CD4-positive, alpha-beta T cell treated with Interleukin-6 for 4 hours (primary cell): ENCODE measurements around the gene ARNT2.
"Not testable (repeated sequence)": the region's sequence is repeated elsewhere in the genome, so short reads cannot be mapped to it uniquely, and the experiment has no call there.

Source experiments
- DNase-seq: peaks from one replicate; pipeline ENCODE4 v3.0.0-alpha.2; 2020; ENCODE audit warnings: mixed read lengths

The ARNT2 gene

GRCh38 chr15:80492874-80493273 lies 88.7 kb downstream of the ARNT2 start:
- no peak for DNase-seq

GRCh38 chr15:80494351-80494751 lies 90.2 kb downstream of the ARNT2 start:
- DNase-seq: no peak

DNA sequence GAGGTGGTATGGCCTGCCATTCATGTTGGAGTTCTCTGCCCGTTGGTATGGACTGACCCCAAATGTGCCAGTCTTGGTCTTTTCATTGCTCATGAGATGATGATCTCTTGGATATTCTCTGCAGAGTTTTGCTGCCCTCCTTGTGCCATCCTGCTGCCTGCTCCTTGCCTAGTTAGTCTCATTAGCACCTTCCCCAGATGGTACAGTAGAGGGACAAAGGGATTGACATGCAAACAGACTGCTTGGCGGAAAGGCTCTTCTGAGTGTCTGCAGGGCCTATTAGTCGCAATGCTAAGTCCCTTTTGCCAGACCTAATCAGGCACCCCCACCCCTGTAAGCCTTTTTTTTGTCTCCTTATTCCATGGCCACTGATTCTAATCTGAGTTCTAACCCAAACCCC lies 90.6 kb downstream of the ARNT2 start:
- no peak for DNase-seq

GRCh38 chr15:80495401-80495942 lies 91.3 kb downstream of the ARNT2 start:
- DNase-seq: no peak

DNA sequence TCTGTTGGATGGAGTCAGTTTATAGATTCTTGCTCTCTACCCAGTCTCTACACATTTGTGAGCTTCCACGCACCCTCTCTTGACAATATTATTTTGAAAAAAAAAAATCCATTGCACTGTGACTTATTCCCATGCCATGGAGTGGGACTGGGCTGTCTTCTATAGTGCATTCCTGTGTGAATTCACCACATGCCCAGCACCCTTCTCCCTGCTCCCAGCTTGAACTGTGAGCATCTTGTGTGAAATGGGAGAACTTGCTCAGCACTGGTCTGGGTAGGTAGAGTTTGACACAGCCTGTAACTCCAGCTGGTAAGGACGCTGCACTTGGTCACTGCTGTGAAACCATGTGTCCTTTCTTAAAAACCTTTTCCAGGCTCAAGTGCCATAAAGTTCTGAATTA lies 91.9 kb downstream of the ARNT2 start:
- no peak for DNase-seq

DNA sequence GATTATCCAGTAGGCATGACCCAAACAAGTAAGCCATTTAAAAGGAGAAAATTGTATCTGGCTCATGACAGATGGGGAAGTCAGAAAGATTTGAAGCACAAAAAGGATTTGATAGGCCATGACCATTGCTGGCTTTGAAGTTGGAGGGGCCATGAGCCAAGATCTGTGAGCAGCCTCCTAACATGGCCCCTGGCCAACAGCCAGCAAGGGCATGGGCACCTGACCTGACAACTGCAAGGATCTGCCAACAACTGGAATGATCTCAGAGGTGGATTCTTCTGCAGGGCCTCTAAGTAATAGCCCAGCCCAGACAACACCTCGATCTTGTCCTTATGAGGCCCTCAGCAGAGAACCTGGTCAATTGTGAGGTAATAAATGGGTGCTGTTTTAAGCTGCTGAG lies 93.0 kb downstream of the ARNT2 start:
- no peak for DNase-seq

- DNase-seq: no peak
Measured at GRCh38 chr15:80498652-80499051, 94.5 kb downstream of the ARNT2 start.

- no peak for DNase-seq
Measured at GRCh38 chr15:80500021-80500420, 95.8 kb downstream of the ARNT2 start.

GRCh38 chr15:80501476-80501875 lies 97.3 kb downstream of the ARNT2 start:
- DNase-seq: no peak

DNA sequence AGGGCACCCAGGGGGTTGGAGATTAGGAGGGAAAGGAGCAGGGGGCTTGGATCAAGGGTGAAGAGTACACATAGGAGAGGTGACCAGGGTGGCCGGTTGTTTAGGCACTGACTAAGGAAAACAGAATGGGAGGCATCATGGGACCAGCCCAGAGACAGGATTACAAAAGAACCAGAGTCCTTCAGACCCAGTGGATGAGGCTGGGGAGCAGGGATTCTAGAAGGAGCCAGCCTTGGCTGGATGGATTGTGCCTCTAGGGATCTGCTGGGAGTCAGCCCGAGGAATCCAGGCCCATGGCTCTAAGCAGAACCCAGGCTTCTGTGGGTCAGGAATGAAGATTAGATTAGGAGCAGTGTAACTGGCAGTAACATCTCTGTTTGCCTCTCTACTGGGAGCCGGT lies 98.6 kb downstream of the ARNT2 start:
- no peak for DNase-seq

DNA sequence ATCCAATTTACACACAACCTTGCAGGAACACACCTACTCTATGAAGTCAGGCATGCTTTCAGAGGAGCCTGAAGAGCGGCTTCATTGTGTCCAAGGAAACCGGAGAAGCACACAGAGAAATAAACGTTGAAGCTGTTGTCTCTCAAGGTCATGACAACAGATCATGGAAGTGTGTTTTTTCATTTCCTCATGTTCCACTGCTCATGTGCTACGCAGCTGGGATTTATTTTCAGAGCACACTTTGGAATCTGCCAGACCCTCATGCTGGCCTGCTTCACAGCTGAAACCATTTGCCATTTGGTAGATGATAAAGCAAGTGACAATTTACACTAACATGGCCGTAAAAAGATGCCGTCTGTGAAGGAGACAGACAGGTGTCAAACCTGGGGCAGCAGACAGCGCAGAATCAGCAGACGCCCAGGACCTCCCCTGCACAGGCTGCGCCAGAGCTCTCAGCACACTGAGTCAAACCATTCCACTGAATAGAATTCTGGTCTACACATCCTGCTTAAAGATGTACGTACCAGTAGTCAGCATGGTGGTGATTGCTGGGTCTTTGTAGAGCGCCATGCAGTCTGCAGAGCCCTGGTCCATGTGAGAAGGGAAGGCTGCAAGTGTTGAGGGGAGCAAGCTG lies 99.3 kb downstream of the ARNT2 start:
- DNase-seq: no peak

DNA sequence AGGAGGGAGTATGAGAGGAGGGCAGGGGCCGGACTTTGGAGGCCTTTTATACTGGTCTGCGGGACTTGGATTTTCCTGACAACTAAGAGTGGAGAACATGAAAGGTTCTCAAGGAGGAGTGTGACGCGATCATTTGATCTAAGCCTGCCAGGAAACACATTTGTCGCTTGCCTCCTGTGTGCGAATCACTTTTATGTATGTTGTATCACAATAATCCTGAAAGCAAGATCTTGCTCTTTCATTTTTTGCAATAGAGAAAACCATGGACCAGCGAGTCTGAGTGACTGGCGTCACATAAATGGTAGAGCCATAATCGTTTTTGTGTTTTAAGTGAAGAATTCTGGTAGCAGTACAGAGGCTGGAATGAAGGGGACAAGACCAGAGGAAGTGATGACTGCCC lies 100.7 kb downstream of the ARNT2 start:
- DNase-seq: no peak

- no peak for DNase-seq
Measured at GRCh38 chr15:80506286-80506893, 102.2 kb downstream of the ARNT2 start.

- no peak for DNase-seq
Measured at GRCh38 chr15:80507131-80507530, 102.9 kb downstream of the ARNT2 start.

DNA sequence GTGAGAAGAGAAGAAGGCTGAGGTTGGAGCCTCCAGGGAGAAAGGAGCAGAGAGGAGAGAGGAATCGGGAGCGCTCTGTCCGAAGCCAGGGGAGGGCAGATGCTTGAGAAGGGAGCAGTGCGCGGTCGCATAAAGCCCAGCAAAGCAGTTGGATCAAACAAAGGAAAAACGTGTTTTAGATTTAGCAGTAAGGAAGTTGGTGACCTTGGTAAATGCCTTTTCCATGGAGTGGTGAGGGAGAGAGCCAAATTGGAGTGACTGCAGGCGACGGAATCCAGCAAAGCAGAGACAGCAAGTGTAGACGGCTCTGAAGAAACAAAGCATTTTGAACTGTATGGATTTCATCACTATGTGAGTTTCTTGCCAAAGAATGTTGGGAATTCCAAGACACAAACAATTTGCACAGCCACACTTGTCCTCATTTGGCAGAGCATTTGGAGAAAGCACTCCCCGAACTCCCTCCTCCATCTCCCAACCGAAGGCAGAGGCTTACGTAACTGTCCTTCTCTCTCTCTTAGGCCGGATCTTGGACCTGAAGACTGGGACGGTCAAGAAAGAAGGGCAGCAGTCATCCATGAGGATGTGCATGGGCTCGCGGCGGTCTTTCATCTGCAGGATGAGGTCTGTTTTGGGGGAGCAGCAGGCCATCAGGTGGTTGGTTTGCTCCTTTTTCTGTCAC lies 103.6 kb downstream of the ARNT2 start:
- no peak for DNase-seq

- no peak for DNase-seq
Measured at GRCh38 chr15:80508783-80509182, 104.6 kb downstream of the ARNT2 start.

DNA sequence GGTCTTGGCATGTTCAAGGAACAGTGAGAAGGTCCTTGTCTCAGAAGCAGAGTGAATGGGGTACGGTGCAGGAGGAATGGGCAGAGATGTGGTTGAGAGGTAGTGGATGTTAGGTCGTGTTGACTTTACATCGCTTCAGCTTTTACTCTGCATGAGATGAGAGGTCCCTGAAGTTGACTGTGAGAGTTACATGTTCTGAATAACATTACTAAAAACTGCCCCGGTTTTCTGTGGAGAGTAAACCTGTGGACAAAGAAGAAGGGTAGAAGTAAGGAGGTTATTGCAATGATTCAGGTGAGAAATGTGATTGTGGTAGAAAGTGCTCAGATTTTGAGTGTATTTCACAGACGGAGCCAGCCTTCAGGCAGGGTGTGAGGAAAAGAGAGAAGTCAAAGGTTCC lies 105.6 kb downstream of the ARNT2 start:
- no peak for DNase-seq

DNA sequence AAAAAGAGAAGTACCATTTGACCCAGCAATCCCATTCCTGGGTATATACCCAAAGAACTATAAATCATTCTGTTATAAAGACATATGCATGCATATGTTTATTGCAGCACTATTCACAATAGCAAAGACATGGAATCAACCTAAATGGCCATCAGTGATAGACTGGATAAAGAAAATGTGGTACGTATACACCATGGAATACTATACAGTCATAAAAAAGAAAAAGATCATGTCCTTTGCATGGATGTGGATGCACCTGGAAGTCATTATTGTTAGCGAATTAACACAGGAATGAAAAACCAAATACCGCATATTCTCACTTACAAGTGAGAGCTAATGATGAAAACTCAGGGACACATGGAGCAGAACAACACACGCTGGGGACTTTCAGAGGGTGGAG lies 106.8 kb downstream of the ARNT2 start:
- not testable (repeated sequence) for DNase-seq

DNA sequence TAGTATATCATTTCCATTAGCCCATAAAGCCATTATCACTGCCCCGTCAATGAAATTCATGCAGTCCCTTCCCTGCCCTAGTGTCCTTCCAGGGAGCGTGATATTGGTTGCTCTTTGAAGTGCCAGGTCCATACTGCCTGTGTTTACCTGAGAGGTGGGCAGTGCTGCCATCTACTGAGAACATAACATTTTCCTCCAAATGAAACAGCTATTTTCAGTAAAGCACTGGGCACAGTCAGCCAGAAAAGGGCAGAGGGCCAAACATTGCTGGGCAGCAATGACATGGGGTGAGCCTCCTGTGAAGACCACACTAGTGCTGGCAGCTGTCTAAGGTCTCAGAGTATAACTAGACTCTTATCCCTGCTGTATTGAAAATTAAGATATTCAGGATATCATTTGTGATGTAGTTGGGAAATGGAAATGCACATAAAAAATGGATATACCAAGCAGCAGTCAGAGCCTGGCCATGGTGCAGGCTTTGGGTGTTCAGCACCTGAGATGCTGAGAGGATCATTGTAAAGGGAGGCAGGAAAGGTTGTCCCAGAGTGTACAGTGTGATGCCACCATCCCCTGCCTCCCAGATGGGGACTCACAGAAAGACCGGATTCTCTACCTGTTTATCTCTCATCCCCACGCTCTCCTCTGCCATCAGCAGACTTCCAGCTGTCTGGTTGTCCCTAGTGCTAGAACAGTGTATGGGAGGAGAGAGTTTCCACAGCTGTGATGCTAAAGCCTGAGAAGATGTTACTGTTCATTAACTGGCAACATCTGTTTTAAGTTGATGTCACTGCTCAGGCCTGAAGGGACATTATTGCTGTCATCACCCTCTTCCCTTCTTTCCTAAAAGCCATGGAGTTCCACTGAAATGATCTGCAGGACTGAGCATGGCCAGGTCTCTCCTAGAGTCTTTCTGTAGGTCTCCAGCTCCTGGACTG lies 108.8 kb downstream of the ARNT2 start:
- DNase-seq: no peak

DNA sequence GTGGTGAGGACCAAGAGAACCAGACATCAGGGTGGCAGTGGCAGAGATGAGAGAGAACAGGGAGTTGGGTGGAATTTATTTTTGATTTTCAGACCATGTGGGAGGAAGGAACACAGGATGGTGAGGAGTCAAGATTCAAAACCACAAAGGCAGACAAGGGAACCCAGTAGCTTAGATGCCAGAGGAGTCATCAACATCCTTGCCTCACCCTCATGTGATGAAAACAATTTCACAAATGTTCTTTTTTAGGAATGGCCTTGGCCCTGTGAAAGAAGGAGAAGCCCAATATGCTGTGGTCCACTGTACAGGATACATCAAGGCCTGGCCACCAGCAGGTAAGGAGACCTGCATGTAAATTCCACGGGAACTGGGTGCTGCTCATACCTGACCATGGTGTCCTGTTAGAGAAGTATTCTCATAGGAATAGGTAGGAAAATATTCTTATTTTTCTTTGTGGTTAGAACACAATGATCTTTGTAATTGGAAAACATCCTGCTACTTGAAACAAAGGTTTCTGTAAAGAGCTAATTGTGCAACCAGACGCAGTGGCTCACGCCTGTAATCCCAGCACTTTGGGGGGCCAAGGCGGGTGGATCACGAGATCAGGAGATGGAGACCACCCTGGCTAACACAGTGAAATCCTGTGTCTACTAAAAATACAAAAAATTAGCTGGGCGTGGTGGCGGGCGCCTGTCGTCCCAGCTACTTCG lies 110.0 kb downstream of the ARNT2 start:
- no peak for DNase-seq

DNA sequence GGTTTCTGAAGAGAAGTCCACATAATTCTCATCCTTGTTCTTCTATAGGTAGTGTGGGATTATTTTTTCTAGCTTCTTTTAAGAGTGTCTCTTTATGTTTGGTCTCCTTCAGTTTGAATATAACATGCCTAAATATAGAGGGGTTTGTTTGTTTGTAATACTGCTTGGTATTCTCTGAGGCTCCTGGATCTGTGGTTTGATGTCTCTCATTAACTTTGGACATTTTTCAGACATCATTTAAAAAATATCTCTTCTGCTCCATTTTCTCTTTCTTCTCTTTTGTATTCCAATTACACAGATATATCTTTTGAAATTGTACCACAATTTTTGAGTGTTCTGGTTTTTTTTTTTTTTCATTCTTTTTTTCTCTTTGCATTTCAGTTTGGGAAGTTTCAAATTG lies 113.1 kb downstream of the ARNT2 start:
- DNase-seq: no peak

DNA sequence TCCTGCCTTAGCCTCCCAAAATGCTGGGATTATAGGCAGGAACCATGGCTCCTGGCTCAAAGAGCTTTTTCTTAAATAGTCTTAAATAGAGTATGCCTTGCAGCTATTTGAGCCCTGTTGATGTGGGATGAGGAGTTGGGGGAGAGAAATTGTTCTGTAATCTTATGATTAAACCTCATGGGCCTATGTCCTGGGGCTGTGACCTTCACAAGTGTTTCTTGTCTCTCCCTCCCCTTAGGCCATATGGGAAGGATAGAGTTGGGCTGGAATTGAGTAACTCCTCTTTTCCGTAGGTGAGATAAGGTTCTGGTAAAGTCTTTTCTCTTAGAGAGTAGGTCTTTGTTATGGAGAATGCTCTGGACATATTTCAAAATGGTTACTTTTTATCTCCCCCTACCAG lies 114.3 kb downstream of the ARNT2 start:
- DNase-seq: no peak
